ENCODE data around the gene IFITM2.
"Not testable (repeated sequence)": the region's sequence is repeated elsewhere in the genome, so short reads cannot be mapped to it uniquely, and the experiment has no call there.

GRCh38 chr11:308740-309665 is 1.4 kb downstream of the IFITM2 start:
- TF ChIP-seq, protein P1, sequence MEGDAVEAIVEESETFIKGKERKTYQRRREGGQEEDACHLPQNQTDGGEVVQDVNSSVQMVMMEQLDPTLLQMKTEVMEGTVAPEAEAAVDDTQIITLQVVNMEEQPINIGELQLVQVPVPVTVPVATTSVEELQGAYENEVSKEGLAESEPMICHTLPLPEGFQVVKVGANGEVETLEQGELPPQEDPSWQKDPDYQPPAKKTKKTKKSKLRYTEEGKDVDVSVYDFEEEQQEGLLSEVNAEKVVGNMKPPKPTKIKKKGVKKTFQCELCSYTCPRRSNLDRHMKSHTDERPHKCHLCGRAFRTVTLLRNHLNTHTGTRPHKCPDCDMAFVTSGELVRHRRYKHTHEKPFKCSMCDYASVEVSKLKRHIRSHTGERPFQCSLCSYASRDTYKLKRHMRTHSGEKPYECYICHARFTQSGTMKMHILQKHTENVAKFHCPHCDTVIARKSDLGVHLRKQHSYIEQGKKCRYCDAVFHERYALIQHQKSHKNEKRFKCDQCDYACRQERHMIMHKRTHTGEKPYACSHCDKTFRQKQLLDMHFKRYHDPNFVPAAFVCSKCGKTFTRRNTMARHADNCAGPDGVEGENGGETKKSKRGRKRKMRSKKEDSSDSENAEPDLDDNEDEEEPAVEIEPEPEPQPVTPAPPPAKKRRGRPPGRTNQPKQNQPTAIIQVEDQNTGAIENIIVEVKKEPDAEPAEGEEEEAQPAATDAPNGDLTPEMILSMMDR (IDR thresholded peaks at IDR 0.05) = peak in 1 of 3 experiments; percentile 12
- not testable (repeated sequence) for TF ChIP-seq POLR2A (IDR thresholded peaks at IDR 0.05)
